ENCODE results near the gene SLC27A3. TPM values are rescaled to one million over a fixed set of nuclear protein-coding genes. Genes with fewer than 3 reads are reported as not detected.

Gene SLC27A3
- total and polyA plus RNA-seq, 2 of the 8 experiments (the other 6 are each of a cell fraction or from before 2014, with no cell fraction given) = 39.1 to 40.1 TPM

DNA sequence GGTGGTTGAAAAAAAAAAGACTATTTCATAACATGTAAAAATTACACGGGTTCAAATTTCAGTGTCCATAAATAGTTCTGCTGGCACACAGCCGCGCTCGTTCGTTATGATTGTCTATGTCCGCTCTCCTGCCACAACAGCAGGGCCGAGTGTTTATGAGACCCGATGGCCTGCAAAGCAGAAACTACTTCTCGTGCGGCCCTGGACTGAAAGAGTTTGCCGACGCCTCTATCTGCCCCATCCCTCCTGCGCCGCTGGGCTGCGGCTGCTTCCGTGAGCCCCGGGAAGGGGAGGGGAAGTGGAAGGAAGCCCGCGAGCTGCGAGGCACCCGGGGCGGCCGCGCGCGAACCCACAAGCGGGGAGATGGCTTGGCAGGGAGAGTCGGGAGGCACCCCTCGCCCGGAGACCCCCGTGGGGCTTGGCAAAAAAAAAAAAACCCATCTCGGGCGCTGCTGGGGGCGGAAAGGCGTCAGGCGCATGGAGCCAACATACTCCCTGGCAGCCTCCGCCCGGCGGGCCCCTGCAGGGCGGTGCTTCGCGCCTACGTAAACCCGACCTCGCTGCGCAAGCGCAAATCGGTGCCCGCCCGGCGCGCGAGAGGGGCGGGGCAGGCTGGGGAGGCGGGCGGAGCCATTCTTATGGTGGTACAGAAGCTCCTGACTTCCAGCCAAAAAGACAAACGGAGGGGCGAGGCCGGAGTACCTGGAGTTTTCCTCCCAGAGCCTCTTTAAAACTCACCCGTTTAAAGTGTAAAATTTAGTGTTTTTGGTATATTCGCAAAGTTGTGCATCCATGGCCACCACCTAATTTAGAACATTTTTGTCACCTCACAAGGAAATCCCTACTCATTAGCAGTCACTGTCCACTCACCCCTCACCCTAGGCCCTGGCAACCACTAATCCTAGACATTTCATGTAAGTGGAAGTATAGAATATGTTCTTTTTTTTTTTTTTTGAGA, 8.3 kb downstream of the SLC27A3 start:
- H3K14ac ChIP-seq (ENCODE audit: insufficient read length) = no peak overlapping the region
- TF ChIP-seq POU5F1 (IDR thresholded peaks at IDR 0.05; ENCODE audit: low read depth, low read length) = no peak
- TF ChIP-seq TAF7 (optimal IDR thresholded peaks at IDR 0.05; ENCODE audit: borderline replicate concordance, low read depth, low read length) = peak; percentile 63
- TF ChIP-seq, protein P1, sequence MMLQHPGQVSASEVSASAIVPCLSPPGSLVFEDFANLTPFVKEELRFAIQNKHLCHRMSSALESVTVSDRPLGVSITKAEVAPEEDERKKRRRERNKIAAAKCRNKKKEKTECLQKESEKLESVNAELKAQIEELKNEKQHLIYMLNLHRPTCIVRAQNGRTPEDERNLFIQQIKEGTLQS (IDR thresholded peaks at IDR 0.05; ENCODE audit: insufficient read depth, low read depth, low read length) = no peak
- peak; percentile 94 for TF ChIP-seq ASH2L (IDR thresholded peaks at IDR 0.05; ENCODE audit: low read length)
- TF ChIP-seq KDM4A (IDR thresholded peaks at IDR 0.05; ENCODE audit: low read depth, low read length, severe bottlenecking) = peak; percentile 85
- peak; percentile 76 for TF ChIP-seq TAF1 (IDR thresholded peaks at IDR 0.05; ENCODE audit: low read depth, low read length)
- peak; percentile 30; the same call in 1 of the 2 replicates for TF ChIP-seq EGR1 (IDR thresholded peaks at IDR 0.05; ENCODE audit: borderline replicate concordance, low read depth, low read length)
- no peak for TF ChIP-seq KDM1A (IDR thresholded peaks at IDR 0.05; ENCODE audit: borderline replicate concordance, low read length)
- TF ChIP-seq JUN (IDR thresholded peaks at IDR 0.05; ENCODE audit: low read depth, low read length) = no peak
- no peak for TF ChIP-seq CHD1 (IDR thresholded peaks at IDR 0.05; ENCODE audit: low read depth, low read length)

More for the DNA sequence above, 8.3 kb downstream of the SLC27A3 start:
- FAIRE-seq = no peak
- Histone ChIP-seq H3K27me3 (replicated peaks in 1 of 4; ENCODE audit: control insufficient read depth in 3 of 4, extremely low read depth in 1 of 4, insufficient read depth in 3 of 4, low read length in 3 of 4) (no peaks in the 10 kb centered on the region; a peak in 1 of 7 replicates), H3K56ac (replicated peaks; ENCODE audit: insufficient read length, low read depth, low read length) (peak overlapping the region; percentile 77), H3K27ac (ENCODE audit: low read depth, low read length) (peak overlapping the region; percentile 81; the same call in 1 of the 2 replicates), H3K23ac (ENCODE audit: insufficient read length) (no peak overlapping the region), H3K4me3 (ENCODE audit: extremely low read depth in 1 of 4, insufficient read depth in 2 of 4, low read depth in 3 of 4, low read length in 4 of 4) (peak overlapping the region; percentile 62 to 71 (median 66)), H3K18ac (ENCODE audit: extremely low read depth, low read length) (peak overlapping the region; percentile 87), H2BK15ac (ENCODE audit: low read length) (no peak overlapping the region), H3K79me2 (ENCODE audit: control insufficient read depth in 1 of 2, insufficient read depth in 2 of 2, low read length in 2 of 2) (no peaks in the 10 kb centered on the region), H3K4ac (replicated peaks; ENCODE audit: insufficient read length, low read depth, low read length) (peak overlapping the region; percentile 21), H2BK12ac (ENCODE audit: low read depth, low read length) (no peak overlapping the region), H3K36me3 (ENCODE audit: control insufficient read depth in 2 of 4, insufficient read depth in 4 of 4, low read length in 3 of 4) (no peaks in the 10 kb centered on the region), H3K4me2 (ENCODE audit: insufficient read depth in 1 of 2, low read depth in 2 of 2, low read length in 2 of 2) (peak overlapping the region; percentile 73 to 78), H3K79me1 (ENCODE audit: low read depth, low read length) (no peaks in the 10 kb centered on the region), H3K9me3 (ENCODE audit: insufficient read depth in 2 of 2, low read depth in 1 of 2, low read length in 1 of 2) (no peaks in the 10 kb centered on the region), H2BK20ac (ENCODE audit: low read length) (no peak overlapping the region), H2BK5ac (ENCODE audit: low read depth, low read length) (peak overlapping the region; percentile 77; the same call in 1 of the 2 replicates), H2AFZ (ENCODE audit: low read length) (0 out of 2 replicates have a peak overlapping the region, but pooled peaks have one; percentile 48), H3K9ac (replicated peaks in 1 of 4; ENCODE audit: extremely low read depth in 1 of 4, low read depth in 3 of 4, low read length in 3 of 4) (peak overlapping the region in 3 of 4 experiments; percentile 35 to 46 (median 43); a peak in 4 of 7 replicates), H4K8ac (ENCODE audit: extremely low read depth, insufficient read depth, low read length) (peak overlapping the region; percentile 86), H2BK120ac (replicated peaks; ENCODE audit: low read depth, low read length) (no peak overlapping the region), H4K20me1 (replicated peaks in 1 of 2; ENCODE audit: control insufficient read depth in 1 of 2, insufficient read depth in 2 of 2, low read length in 2 of 2) (no peaks in the 10 kb centered on the region), H4K5ac (ENCODE audit: insufficient read length, low read depth, low read length) (peak overlapping the region; percentile 75), H3K4me1 (replicated peaks in 1 of 4; ENCODE audit: control insufficient read depth in 3 of 4, insufficient read depth in 4 of 4, low read length in 3 of 4) (peaks cover 0 to 2% (median 0%) of the 10 kb centered on the region in 4 experiments; a peak in 2 of 7 replicates), H4K91ac (replicated peaks; ENCODE audit: insufficient read length, low read length) (peak overlapping the region; percentile 66), H3K23me2 (ENCODE audit: low read depth, low read length) (no peaks in the 10 kb centered on the region; the same call in 1 of the 2 replicates), H2AK5ac (ENCODE audit: low read depth, low read length) (no peak overlapping the region)
- ChIA-PET CTCF (ENCODE audit: partially characterized antibody) (interaction anchor here (0.8 to 1.5 kb wide), 2 partner anchors 8 to 11 kb away, joined by 4 to 7 read pairs; partner anchors contain the start of gene SLC27A3), POLR2A (ENCODE audit: partially characterized antibody) (interaction anchor here (0.6 to 3.2 kb wide), 11 partner anchors 8 to 331 kb away, joined by 3 to 17 read pairs (median 4); partner anchors contain the start of genes RPS27, SLC27A3 and SLC39A1)
- 6% methylated on average over 54 of the region's 61 CpGs; no CpG with 5 or more reads in 1 of the 2 experiments for WGBS, 2 experiments (ENCODE audit: extremely low coverage in 1 of 2, insufficient coverage in 1 of 2, insufficient read length in 1 of 2, insufficient replicate concordance in 2 of 2, low coverage in 1 of 2, low lambda C conversion rate in 2 of 2, missing lambda C conversion rate in 1 of 2)
- peak; percentile 80 to 97 for DNase-seq (ENCODE audit: low read depth in 1 of 2, low spot score in 2 of 2)

Measured in H1 (cell line).